Neural cell (in vitro differentiated cells): ENCODE measurements around the gene PACS2. TPM values are rescaled to one million over a fixed set of nuclear protein-coding genes. Genes with fewer than 3 reads are reported as not detected.
A peak's percentile ranks its signal among the peaks of the same experiment; 100 is the strongest.

Experiments
- H2AFZ ChIP-seq: fragments of 200-600, 300-800 bp; sonication (generic), shearing (Covaris generic); 2 replicates; pipeline ENCODE4 v1.6.0; 2014; ENCODE audit warnings: low read depth, mild to moderate bottlenecking, antibody characterized with exemption, low read length, moderate library complexity
- H3F3A ChIP-seq: fragments of 200-600 bp; shearing (Covaris generic); 2 replicates; pipeline ENCODE4 v1.6.1; 2016; ENCODE audit warnings: mild to moderate bottlenecking, moderate library complexity, mixed read lengths, antibody characterized with exemption, low read length; ENCODE audit not compliant: insufficient read depth, poor library complexity, severe bottlenecking
- H3K27ac ChIP-seq: fragments of 200-600, 300-800 bp; sonication (generic), shearing (Covaris generic); 2 replicates; pipeline ENCODE4 v1.5.1; 2014; ENCODE audit warnings: mild to moderate bottlenecking, low read length, moderate library complexity
- H3K27me3 ChIP-seq: fragments of 300-800, 200-600 bp; sonication (generic), shearing (Covaris generic); 2 replicates; pipeline ENCODE4 v1.6.0; 2014; ENCODE audit warnings: mild to moderate bottlenecking, low read depth, low read length, moderate library complexity; ENCODE audit not compliant: insufficient read depth
- H3K36me3 ChIP-seq: fragments of 300-800, 200-600 bp; sonication (generic), shearing (Covaris generic); 2 replicates; pipeline ENCODE4 v1.5.1; 2014; ENCODE audit warnings: mild to moderate bottlenecking, antibody characterized with exemption, low read length, moderate library complexity; ENCODE audit not compliant: insufficient read depth
- H3K4me2 ChIP-seq: fragments of 300-800, 200-600 bp; sonication (generic), shearing (Covaris generic); 2 replicates; pipeline ENCODE4 v1.6.0; 2014; ENCODE audit warnings: mild to moderate bottlenecking, low read length
- H3K4me3 ChIP-seq: fragments of 300-800, 200-600 bp; sonication (generic), shearing (Covaris generic); 2 replicates; pipeline ENCODE4 v1.5.1; 2014; ENCODE audit warnings: mild to moderate bottlenecking, low read length, moderate library complexity
- H3K79me2 ChIP-seq: fragments of 200-600 bp; shearing (Covaris generic); replicated peaks from 2 replicates; pipeline ENCODE4 v1.6.0; 2014; ENCODE audit warnings: mild to moderate bottlenecking, low read length, moderate library complexity; ENCODE audit not compliant: insufficient read depth
- H3K9ac ChIP-seq: fragments of 300-800, 200-600 bp; sonication (generic), shearing (Covaris generic); 2 replicates; pipeline ENCODE4 v1.6.1; 2016; ENCODE audit warnings: mild to moderate bottlenecking, low read length, mixed read lengths
- H3K9me2 ChIP-seq: fragments of 200-600 bp; shearing (Covaris generic); 2 replicates; pipeline ENCODE4 v1.6.1; 2016; ENCODE audit warnings: mild to moderate bottlenecking, low read length, mixed read lengths; ENCODE audit not compliant: insufficient read depth
- H3K9me3 ChIP-seq: fragments of 200-600, 300-800 bp; sonication (generic), shearing (Covaris generic); 2 replicates; pipeline ENCODE4 v1.6.1; 2016; ENCODE audit warnings: mild to moderate bottlenecking, mixed run types, low read length, moderate library complexity, mixed read lengths
- H4K20me1 ChIP-seq: fragments of 200-600 bp; shearing (Covaris generic); 2 replicates; pipeline ENCODE4 v1.6.1; 2016; ENCODE audit warnings: mild to moderate bottlenecking, mixed run types; ENCODE audit not compliant: insufficient read depth
- CTCF ChIP-seq: fragments of 450-650 bp; IDR thresholded peaks from 2 replicates; pipeline ENCODE4 v1.5.1; 2014; ENCODE audit warnings: antibody characterized with exemption, mild to moderate bottlenecking, moderate library complexity; ENCODE audit not compliant: poor library complexity, severe bottlenecking
- EP300 ChIP-seq: fragments of 450-650 bp; conservative IDR thresholded peaks from 2 replicates; pipeline ENCODE4 v1.6.1; 2014; ENCODE audit warnings: antibody characterized with exemption, mild to moderate bottlenecking, moderate library complexity; ENCODE audit not compliant: poor library complexity, severe bottlenecking
- EZH2 ChIP-seq: fragments of 200-600, 300-800 bp; shearing (Covaris generic), sonication (generic); IDR thresholded peaks from 2 replicates; pipeline ENCODE4 v1.6.1; 2014; ENCODE audit warnings: antibody characterized with exemption, low read length, borderline replicate concordance, mild to moderate bottlenecking; ENCODE audit not compliant: insufficient read depth, poor library complexity, severe bottlenecking
- MXI1 ChIP-seq: fragments of 450-650 bp; conservative IDR thresholded peaks from 2 replicates; pipeline ENCODE4 v1.6.1; 2014; ENCODE audit warnings: antibody characterized with exemption, mild to moderate bottlenecking; ENCODE audit not compliant: poor library complexity, severe bottlenecking
- POLR2AphosphoS5 ChIP-seq: IDR thresholded peaks from 2 replicates; pipeline ENCODE4 v1.6.1; 2012
- RAD21 ChIP-seq: fragments of 450-650 bp; conservative IDR thresholded peaks from 2 replicates; pipeline ENCODE4 v1.6.1; 2014; ENCODE audit warnings: antibody characterized with exemption, mild to moderate bottlenecking, moderate library complexity
- REST ChIP-seq: IDR thresholded peaks from 2 replicates; pipeline ENCODE4 v1.6.1; 2012; ENCODE audit warnings: borderline replicate concordance
- SMC3 ChIP-seq: fragments of 450-650 bp; conservative IDR thresholded peaks from 2 replicates; pipeline ENCODE4 v1.6.1; 2014; ENCODE audit warnings: antibody characterized with exemption, mild to moderate bottlenecking, moderate library complexity; ENCODE audit not compliant: poor library complexity
- TAF1 ChIP-seq: IDR thresholded peaks from 2 replicates; pipeline ENCODE4 v1.6.1; 2012; ENCODE audit warnings: low read depth
- polyA plus RNA-seq: library from polyadenylated mRNA; depleted of rRNA; stranded (reverse); fragments of >200 nt; gene quantifications from 2 replicates; pipeline ENCODE4 v1.2.3, GENCODE V29; 2014

The PACS2 gene
- polyA plus RNA-seq, 1 donor from 2014 or later, result 77.7 TPM

GRCh38 chr14:105419195-105420091, 104.9 kb downstream of the PACS2 start, which contains the start of gene MTA1:
Gene MTA1 (plus strand): TSS chr14:105419827. CDS start chr14:105420036, 209 bp downstream.
- H3K4me3 ChIP-seq, result peak within 1 kb of the TSS; percentile 86
- H3K36me3 ChIP-seq, result no peaks in the 10 kb centered on the region
- H3K9ac ChIP-seq, result peak within 1 kb of the TSS; percentile 87
- H3K4me2 ChIP-seq, result peak within 1 kb of the TSS; percentile 97
- peak within 1 kb of the TSS; percentile 53 for H3K27ac ChIP-seq
- H4K20me1 ChIP-seq, result no peaks in the 10 kb centered on the region
- peaks cover 4% of the 10 kb centered on the region for H3F3A ChIP-seq
- H2AFZ ChIP-seq, result peak within 1 kb of the TSS; percentile 91
- H3K9me2 ChIP-seq, result no peaks in the 10 kb centered on the region
- peaks cover 22% of the 10 kb centered on the region for H3K79me2 ChIP-seq
- TF ChIP-seq MXI1, result no peak
- TF ChIP-seq POLR2AphosphoS5, result no peak
- TF ChIP-seq CTCF, result no peak
- no peak for TF ChIP-seq EZH2
- TF ChIP-seq TAF1, result no peak
- no peak for TF ChIP-seq EP300
- TF ChIP-seq SMC3, result no peak
- no peak for TF ChIP-seq RAD21
- TF ChIP-seq REST, result no peak
- H3K27me3 ChIP-seq, result no peaks in the 10 kb centered on the region
- H3K9me3 ChIP-seq, result no peaks in the 10 kb centered on the region

GRCh38 chr14:105420101-105420973, 105.8 kb downstream of the PACS2 start:
- Histone ChIP-seq H3K27ac (peak overlapping the region; percentile 31), H3K9me2 (no peaks in the 10 kb centered on the region), H3K9me3 (no peaks in the 10 kb centered on the region), H3K9ac (peak overlapping the region; percentile 72), H2AFZ (no peak overlapping the region), H3K36me3 (no peaks in the 10 kb centered on the region), H3K4me2 (peak overlapping the region; percentile 94), H3K27me3 (no peaks in the 10 kb centered on the region), H3K4me3 (peak overlapping the region; percentile 86), H4K20me1 (no peaks in the 10 kb centered on the region), H3F3A (peaks cover 4% of the 10 kb centered on the region), H3K79me2 (peaks cover 30% of the 10 kb centered on the region)
- TF ChIP-seq MXI1 (no peak), SMC3 (no peak), POLR2AphosphoS5 (no peak), REST (no peak)
